Right forelimb (tissue), 1 donor: ENCODE results near the gene ZC3H13.

Experiments
- DNase-seq: peaks from one replicate; pipeline ENCODE4 v3.0.0-alpha.2; 2018

The ZC3H13 gene

GRCh38 chr13:46062185-46062584, 9.6 kb upstream of the ZC3H13 start:
- DNase-seq, result no peak

GRCh38 chr13:46059405-46059804, 6.9 kb upstream of the ZC3H13 start:
- DNase-seq, result no peak

- DNase-seq, result no peak
Measured at GRCh38 chr13:46058268-46058667, 5.7 kb upstream of the ZC3H13 start.

- no peak for DNase-seq
Measured at GRCh38 chr13:46057256-46058015, 4.9 kb upstream of the ZC3H13 start.

GRCh38 chr13:46053162-46054012, 841 bp upstream of the ZC3H13 start:
- DNase-seq, result no peak

GRCh38 chr13:46051968-46052318, 603 bp downstream of the ZC3H13 start:
- DNase-seq, result no peak

GRCh38 chr13:46050771-46051170, 1.8 kb downstream of the ZC3H13 start:
- DNase-seq, result no peak

- no peak for DNase-seq
Measured at GRCh38 chr13:46045424-46045823, 7.1 kb downstream of the ZC3H13 start.

GRCh38 chr13:46043647-46044046, 8.9 kb downstream of the ZC3H13 start:
- DNase-seq, result no peak

GRCh38 chr13:46041419-46041839, 11.1 kb downstream of the ZC3H13 start:
- DNase-seq, result no peak

- DNase-seq, result no peak
Measured at GRCh38 chr13:46040763-46041162, 11.8 kb downstream of the ZC3H13 start.

GRCh38 chr13:46039411-46040182, 12.9 kb downstream of the ZC3H13 start:
- DNase-seq, result no peak

GRCh38 chr13:46038296-46038695, 14.2 kb downstream of the ZC3H13 start:
- DNase-seq, result no peak

- no peak for DNase-seq
Measured at GRCh38 chr13:46035066-46035465, 17.5 kb downstream of the ZC3H13 start.

- no peak for DNase-seq
Measured at GRCh38 chr13:46032341-46032740, 20.2 kb downstream of the ZC3H13 start.

GRCh38 chr13:46031581-46032263, 20.8 kb downstream of the ZC3H13 start:
- DNase-seq, result no peak

- DNase-seq, result no peak
Measured at GRCh38 chr13:46025157-46025556, 27.4 kb downstream of the ZC3H13 start.

- no peak for DNase-seq
Measured at GRCh38 chr13:46022481-46022880, 30.1 kb downstream of the ZC3H13 start.

- DNase-seq, result no peak
Measured at GRCh38 chr13:46016216-46016615, 36.3 kb downstream of the ZC3H13 start.

- DNase-seq, result no peak
Measured at GRCh38 chr13:46015366-46015765, 37.2 kb downstream of the ZC3H13 start.

- DNase-seq, result no peak
Measured at GRCh38 chr13:46012404-46012803, 40.1 kb downstream of the ZC3H13 start.

GRCh38 chr13:46010148-46010547, 42.4 kb downstream of the ZC3H13 start:
- no peak for DNase-seq

- DNase-seq, result no peak
Measured at GRCh38 chr13:46008631-46009030, 43.9 kb downstream of the ZC3H13 start.
